Lung (tissue), 12 donors: ENCODE data around the gene SRC. TPM values are rescaled to one million over a fixed set of nuclear protein-coding genes. Genes with fewer than 3 reads are reported as not detected.

Experiments
- ATAC-seq: fragments of 200-7000 bp; cut with Tn5 transposase; one replicate; pipeline ENCODE4 v1.9.1; 2020; ENCODE audit warnings: moderate number of reproducible peaks; ENCODE audit not compliant: insufficient read depth, low FRiP score
- DNase-seq, 3 donors: peaks; one replicate each; pipeline ENCODE4 v3.0.0-alpha.2; 2013 to 2017
- H3K27ac ChIP-seq, 2 donors: one replicate each; pipeline ENCODE4 v1.5.1; 2013; ENCODE audit warnings: mild to moderate bottlenecking in 2 of 2, moderate library complexity in 2 of 2, control low read depth in 1 of 2, inconsistent platforms in 1 of 2, low read depth in 1 of 2, low read length in 1 of 2
- H3K27me3 ChIP-seq, 3 donors: one replicate each; pipeline ENCODE4 v1.5.1; 2013; ENCODE audit warnings: low read length in 2 of 3; ENCODE audit not compliant: control insufficient read depth in 3 of 3, insufficient read depth in 3 of 3
- H3K36me3 ChIP-seq, 4 donors: one replicate each; pipeline ENCODE4 v1.5.1; 2013; ENCODE audit warnings: low read length in 4 of 4, mild to moderate bottlenecking in 1 of 4, moderate library complexity in 1 of 4; ENCODE audit not compliant: control insufficient read depth in 4 of 4, insufficient read depth in 4 of 4
- H3K4me1 ChIP-seq, 5 donors: one replicate each; pipeline ENCODE4 v1.5.1; 2013; ENCODE audit warnings: low read length in 5 of 5, mild to moderate bottlenecking in 2 of 5, moderate library complexity in 1 of 5; ENCODE audit not compliant: control insufficient read depth in 5 of 5, insufficient read depth in 5 of 5
- H3K4me3 ChIP-seq: one replicate; pipeline ENCODE4 v1.5.1; 2013; ENCODE audit warnings: mild to moderate bottlenecking, control low read depth, moderate library complexity
- H3K9ac ChIP-seq, 2 donors: one replicate each; pipeline ENCODE4 v1.5.1; 2013; ENCODE audit warnings: low read length in 2 of 2, control low read depth in 1 of 2; ENCODE audit not compliant: insufficient read depth in 1 of 2
- H3K9me3 ChIP-seq, 4 donors: one replicate each; pipeline ENCODE4 v1.5.1; 2013; ENCODE audit warnings: low read length in 3 of 4, mild to moderate bottlenecking in 1 of 4, moderate library complexity in 1 of 4; ENCODE audit not compliant: control insufficient read depth in 4 of 4, insufficient read depth in 3 of 4
- whole genome bisulfite sequencing, 2 donors: extraction: QIAGEN DNeasy Blood & Tissue Kit; methylation state at CpG; one replicate each; pipeline ENCODE4 v1.1.7; 2013; 5-methylcytosine and 5-hydroxymethylcytosine counted together
- polyA plus RNA-seq, 2 donors: library from polyadenylated mRNA; stranded (reverse); fragments of 200-250 nt; gene quantifications; one replicate each; pipeline ENCODE4 v1.2.1, GENCODE V29; 2013
- total RNA-seq, 2 donors: library from RNA; depleted of rRNA in 1 of 2; stranded (reverse); fragments of >200 nt in 1 of 2; gene quantifications; one replicate each; pipeline ENCODE4 v1.2.1, GENCODE V29; 2014 to 2021
- TF ChIP-seq, protein P1 (sequence below): IDR thresholded peaks from 2 replicates; pipeline ENCODE4 v1.5.1; 2012; ENCODE audit warnings: mild to moderate bottlenecking; ENCODE audit errors: control extremely low read depth, extremely low read depth
- donor health status: control.
- donor health status: control.
- donor health status: Bipolar disorder and iron deficiency.
- donor health status: healthy.
- donor health status: DM: yes; HTN: yes; CAD: no.

SRC gene
- total and polyA plus RNA-seq, 4 donors: 35.6 to 69.5 (median 50.1) TPM

DNA sequence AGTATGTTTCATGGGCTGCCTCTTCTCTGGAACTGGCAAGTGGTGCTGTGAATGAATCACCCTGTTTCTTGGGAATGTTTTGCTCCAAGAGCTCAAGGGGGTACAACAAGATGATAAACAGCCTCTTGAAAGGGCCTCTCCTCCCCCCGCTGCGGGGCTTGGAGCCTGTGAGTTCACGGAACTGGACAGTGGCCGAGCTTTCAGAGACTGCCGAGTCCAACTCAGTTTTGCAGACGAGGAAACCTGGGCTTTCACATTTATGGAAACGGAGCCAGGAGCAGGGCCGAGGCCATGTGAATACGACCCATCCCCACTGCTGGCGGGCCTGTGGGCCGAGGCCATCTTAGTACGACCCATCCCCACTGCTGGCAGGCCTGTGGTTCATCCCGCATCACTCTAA lies 18.2 kb upstream of the SRC start:
- TF ChIP-seq, protein P1, sequence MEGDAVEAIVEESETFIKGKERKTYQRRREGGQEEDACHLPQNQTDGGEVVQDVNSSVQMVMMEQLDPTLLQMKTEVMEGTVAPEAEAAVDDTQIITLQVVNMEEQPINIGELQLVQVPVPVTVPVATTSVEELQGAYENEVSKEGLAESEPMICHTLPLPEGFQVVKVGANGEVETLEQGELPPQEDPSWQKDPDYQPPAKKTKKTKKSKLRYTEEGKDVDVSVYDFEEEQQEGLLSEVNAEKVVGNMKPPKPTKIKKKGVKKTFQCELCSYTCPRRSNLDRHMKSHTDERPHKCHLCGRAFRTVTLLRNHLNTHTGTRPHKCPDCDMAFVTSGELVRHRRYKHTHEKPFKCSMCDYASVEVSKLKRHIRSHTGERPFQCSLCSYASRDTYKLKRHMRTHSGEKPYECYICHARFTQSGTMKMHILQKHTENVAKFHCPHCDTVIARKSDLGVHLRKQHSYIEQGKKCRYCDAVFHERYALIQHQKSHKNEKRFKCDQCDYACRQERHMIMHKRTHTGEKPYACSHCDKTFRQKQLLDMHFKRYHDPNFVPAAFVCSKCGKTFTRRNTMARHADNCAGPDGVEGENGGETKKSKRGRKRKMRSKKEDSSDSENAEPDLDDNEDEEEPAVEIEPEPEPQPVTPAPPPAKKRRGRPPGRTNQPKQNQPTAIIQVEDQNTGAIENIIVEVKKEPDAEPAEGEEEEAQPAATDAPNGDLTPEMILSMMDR: no peak
- H3K4me3 ChIP-seq: no peak overlapping the region
- H3K9me3 ChIP-seq: no peaks in the 10 kb centered on the region
- H3K27ac ChIP-seq: no peak overlapping the region
- ATAC-seq (no peak), DNase-seq (no peak)
- H3K36me3 ChIP-seq: peaks cover 0 to 1% (median 0%) of the 10 kb centered on the region in 4 donors
- H3K4me1 ChIP-seq: peaks cover 0 to 9% (median 0%) of the 10 kb centered on the region in 5 donors
- 80 to 90% methylated on average over 13 of the region's 13 CpGs for WGBS, 2 donors
- H3K27me3 ChIP-seq: no peaks in the 10 kb centered on the region
- H3K9ac ChIP-seq: no peak overlapping the region

DNA sequence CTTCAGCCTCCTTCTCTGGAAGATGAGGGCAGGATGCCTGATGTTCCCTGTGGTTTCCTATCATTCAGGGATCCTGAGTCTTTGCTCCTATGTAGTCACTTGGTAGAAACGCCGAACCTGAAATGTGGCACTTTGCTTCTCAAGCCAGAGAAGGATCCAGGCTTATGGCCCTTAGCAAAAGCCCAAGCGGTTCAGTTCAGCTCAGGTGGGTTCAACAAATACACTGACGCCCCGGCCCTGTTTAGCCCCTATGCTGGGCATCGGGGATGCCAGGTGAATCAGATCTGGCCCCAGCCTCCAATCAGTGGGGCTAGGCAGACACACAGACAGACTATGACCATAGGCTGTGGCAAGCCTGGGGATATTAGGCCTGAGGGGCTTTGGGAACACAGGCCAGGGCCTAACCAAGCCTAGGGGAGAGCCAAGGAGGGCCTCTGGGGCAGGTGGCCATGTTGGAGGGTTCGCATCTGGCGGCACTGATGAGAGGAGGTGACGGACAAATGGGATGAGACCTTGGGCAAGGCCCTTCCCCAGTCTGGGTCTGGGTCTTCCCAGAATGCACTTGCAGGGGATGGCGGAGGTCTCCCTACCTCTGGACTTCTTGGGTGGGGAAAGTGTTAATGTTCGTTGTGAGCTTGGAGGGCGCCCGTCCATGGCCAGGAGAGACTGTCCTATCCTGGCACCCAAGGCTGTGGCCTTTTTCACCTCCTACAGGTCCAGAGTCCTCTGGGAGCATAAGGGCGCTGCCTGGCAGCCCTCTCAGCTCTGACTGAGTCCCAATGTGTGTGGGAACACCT lies 17.6 kb upstream of the SRC start:
- no peaks in the 10 kb centered on the region for H3K36me3 ChIP-seq
- H3K27me3 ChIP-seq: no peaks in the 10 kb centered on the region
- ATAC-seq: no peak
- H3K27ac ChIP-seq: no peak overlapping the region
- H3K9ac ChIP-seq: no peak overlapping the region
- H3K9me3 ChIP-seq: no peaks in the 10 kb centered on the region
- 95% methylated on average over 14 of the region's 14 CpGs for WGBS, 2 donors
- peaks cover 0 to 9% (median 0%) of the 10 kb centered on the region in 5 donors for H3K4me1 ChIP-seq
- no peak for DNase-seq
- no peak overlapping the region for H3K4me3 ChIP-seq
- TF ChIP-seq, protein P1: no peak

DNA sequence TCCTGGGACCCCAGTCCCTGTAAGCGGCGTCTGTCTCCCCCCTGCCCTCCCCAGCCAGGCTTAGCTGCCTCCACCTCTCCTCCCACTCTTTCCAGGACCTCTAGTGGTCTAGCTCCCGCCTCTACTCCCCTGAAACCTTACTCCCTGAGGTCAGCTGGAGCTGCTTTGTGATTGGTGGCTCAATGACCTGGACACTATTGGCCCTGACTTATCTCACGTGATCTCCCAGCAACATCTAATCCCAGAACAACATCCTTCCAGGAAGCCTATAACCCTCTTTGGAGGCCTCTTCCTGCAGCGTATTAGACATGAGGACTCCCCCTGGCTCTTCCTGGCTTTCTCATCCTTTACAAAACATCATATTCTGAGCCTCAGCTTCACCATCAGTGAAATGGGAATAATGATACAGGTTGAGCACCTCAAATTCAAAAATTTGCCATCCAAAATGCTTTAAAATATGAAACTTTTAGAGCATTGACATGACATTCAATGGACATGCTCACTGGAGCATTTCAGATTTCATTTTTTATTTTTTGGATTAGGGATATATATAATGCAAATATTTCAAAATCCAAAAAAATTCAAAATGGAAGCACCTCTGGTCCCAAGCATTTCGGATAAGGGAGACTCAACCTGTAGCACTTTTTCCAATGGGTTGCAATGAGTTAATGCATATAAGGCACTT lies 16.3 kb upstream of the SRC start:
- TF ChIP-seq, protein P1: no peak
- Histone ChIP-seq H3K4me3 (no peak overlapping the region), H3K27ac (no peak overlapping the region), H3K9ac (no peak overlapping the region), H3K4me1 (peaks cover 0 to 9% (median 0%) of the 10 kb centered on the region in 5 donors), H3K27me3 (no peaks in the 10 kb centered on the region), H3K9me3 (no peaks in the 10 kb centered on the region), H3K36me3 (no peaks in the 10 kb centered on the region)
- ATAC-seq (no peak), DNase-seq (no peak)
- WGBS, 2 donors: 79 to 83% methylated on average over 6 of the region's 6 CpGs
